HepG2 (cell line): ENCODE measurements around the gene TP53TG5. TPM values are rescaled to one million over a fixed set of nuclear protein-coding genes. Genes with fewer than 3 reads are reported as not detected.

Source experiments
- BRD4 ChIP-seq: sonication (generic); formaldehyde crosslinking; IDR thresholded peaks from 2 replicates; pipeline ENCODE4 v1.4.0; 2020; ENCODE audit warnings: missing genetic modification reagents
- EP300 ChIP-seq, 3 experiments: sonication (generic) in 1 of 3; formaldehyde crosslinking in 1 of 3; IDR thresholded peaks; 2 replicates each; pipeline versions ENCODE4 v1.5.1 to v1.6.1; 2011 to 2020; ENCODE audit warnings: low read depth in 2 of 3, low read length in 2 of 3, borderline replicate concordance in 1 of 3, improper control_type of control experiment in 1 of 3, mild to moderate bottlenecking in 1 of 3, missing genetic modification reagents in 1 of 3, moderate library complexity in 1 of 3
- FUBP1 ChIP-seq: sonication (generic); formaldehyde crosslinking; IDR thresholded peaks from 2 replicates; pipeline ENCODE4 v1.5.1; 2020; ENCODE audit warnings: missing genetic modification reagents, mild to moderate bottlenecking, borderline replicate concordance
- HNF1B ChIP-seq: sonication (generic); formaldehyde crosslinking; IDR thresholded peaks from 2 replicates; pipeline ENCODE4 v1.5.1; 2020; ENCODE audit warnings: mild to moderate bottlenecking, moderate library complexity, missing genetic modification reagents
- IRF2 ChIP-seq: IDR thresholded peaks from 2 replicates; pipeline ENCODE4 v1.6.1; 2018; ENCODE audit warnings: missing genetic modification reagents, missing compliant biosample characterization
- MAF1 ChIP-seq: sonication (generic); formaldehyde crosslinking; IDR thresholded peaks from 2 replicates; pipeline ENCODE4 v1.5.0; 2020; ENCODE audit warnings: missing genetic modification reagents, borderline replicate concordance
- MLXIP ChIP-seq: sonication (generic); formaldehyde crosslinking; IDR thresholded peaks from 2 replicates; pipeline ENCODE4 v1.9.0; 2021; ENCODE audit warnings: missing genetic modification reagents, borderline replicate concordance
- SOX5 ChIP-seq: IDR thresholded peaks from 2 replicates; pipeline ENCODE4 v1.6.1; 2016; ENCODE audit warnings: borderline replicate concordance
- ZMYM3 ChIP-seq: sonication (generic); formaldehyde crosslinking; IDR thresholded peaks from 2 replicates; pipeline ENCODE4 v1.5.1; 2020; ENCODE audit warnings: mild to moderate bottlenecking, missing genetic modification reagents
- ZNF570 ChIP-seq: sonication (generic); formaldehyde crosslinking; IDR thresholded peaks from 2 replicates; pipeline ENCODE4 v1.4.0; 2020; ENCODE audit warnings: mild to moderate bottlenecking, missing genetic modification reagents, borderline replicate concordance
- ZNF639 ChIP-seq: conservative IDR thresholded peaks from 2 replicates; pipeline ENCODE4 v1.6.1; 2018; ENCODE audit warnings: missing genetic modification reagents
- ZNF646 ChIP-seq: sonication (generic); formaldehyde crosslinking; IDR thresholded peaks from 2 replicates; pipeline ENCODE4 v1.9.0; 2021; ENCODE audit warnings: mild to moderate bottlenecking, missing genetic modification reagents
- polyA plus RNA-seq, 8 experiments: library from polyadenylated mRNA; depleted of rRNA in 3 of 8; stranded (reverse) in 7 of 8; unstranded in 1 of 8; fragments of >200 nt; fragmentation: Illumina TruSeq in 4 of 8; extraction: Trizol in 4 of 8; gene quantifications; 2 replicates each; pipeline versions ENCODE4 v1.2.1 to v1.2.3, GENCODE V29; 2011 to 2016; ENCODE audit warnings: low read depth in 4 of 8, missing spikeins in 1 of 8, mixed read lengths in 1 of 8; ENCODE audit not compliant: insufficient read depth in 1 of 8
- total RNA-seq, 5 experiments: library from RNA; depleted of rRNA; stranded (reverse); fragments of >200 nt; fragmentation: Illumina TruSeq; extraction: Trizol; gene quantifications; 2 replicates each; pipeline ENCODE4 v1.2.3, GENCODE V29; 2016; ENCODE audit warnings: low read depth in 1 of 5

Gene TP53TG5
- total and polyA plus RNA-seq, 2 of the 13 experiments (the other 11 are each of a cell fraction or from before 2014, with no cell fraction given): 0.11 TPM; not detected in 1

GRCh38 chr20:45346291-45346718 is 31.8 kb downstream of the TP53TG5 start (continued):
- no peak for TF ChIP-seq ZNF646 (CRISPR knock-in tag)
- no peak for TF ChIP-seq EP300 (IDR thresholded peaks at IDR 0.05; ENCODE audit: low read depth in 2 of 2, low read length in 2 of 2)
- no peak for TF ChIP-seq EP300 (CRISPR knock-in tag; IDR thresholded peaks at IDR 0.05; ENCODE audit: borderline replicate concordance)
- 0 out of 2 replicates have a peak, but pooled peaks have one; percentile 54 for TF ChIP-seq HNF1B (CRISPR knock-in tag)
- TF ChIP-seq IRF2 (CRISPR knock-in tag): no peak
- no peak for TF ChIP-seq BRD4 (CRISPR knock-in tag)
- TF ChIP-seq MAF1 (CRISPR knock-in tag): no peak
- TF ChIP-seq ZNF639 (CRISPR knock-in tag): no peak
- no peak for TF ChIP-seq SOX5 (CRISPR knock-in tag)
- TF ChIP-seq ZMYM3: no peak
- TF ChIP-seq MLXIP (CRISPR knock-in tag): no peak
- 0 out of 2 replicates have a peak, but pooled peaks have one; percentile 39 for TF ChIP-seq FUBP1
- TF ChIP-seq ZNF570 (CRISPR knock-in tag): no peak
